ENCODE measurements around the gene BMAL2. TPM values are rescaled to one million over a fixed set of nuclear protein-coding genes. Genes with fewer than 3 reads are reported as not detected.

Gene BMAL2
- total RNA-seq, 6 experiments from 2014 or later = 23.1 to 47.1 (median 39.9) TPM

GRCh38 chr12:27366621-27367020 lies 34.0 kb downstream of the BMAL2 start:
- Mint-ChIP-seq H3K4me3 (no peak overlapping the region), H3K9me3 (no peaks in the 10 kb centered on the region), H3K27ac (no peak overlapping the region; the same call in 1 of the 2 replicates), H3K27me3 (ENCODE audit: insufficient read depth) (peaks cover 2% of the 10 kb centered on the region; the same call in 1 of the 2 replicates), H3K4me1 (ENCODE audit: low read depth) (peaks cover 25% of the 10 kb centered on the region), H3K36me3 (ENCODE audit: low read depth) (peaks cover 23% of the 10 kb centered on the region)
- DNase-seq = no peak
- no peak for TF ChIP-seq CTCF (IDR thresholded peaks at IDR 0.05)

- Mint-ChIP-seq H3K36me3 (ENCODE audit: low read depth) (peaks cover 26% of the 10 kb centered on the region), H3K9me3 (no peaks in the 10 kb centered on the region), H3K4me3 (no peak overlapping the region), H3K27me3 (ENCODE audit: insufficient read depth) (peaks cover 2% of the 10 kb centered on the region; the same call in 1 of the 2 replicates), H3K27ac (0 out of 2 replicates have a peak overlapping the region, but pooled peaks have one; percentile 6), H3K4me1 (ENCODE audit: low read depth) (peaks cover 21% of the 10 kb centered on the region)
- TF ChIP-seq CTCF (IDR thresholded peaks at IDR 0.05) = no peak
- no peak for DNase-seq
These were observed 34.4 kb downstream of the BMAL2 start for GRCh38 chr12:27367078-27367477.

- no peak for TF ChIP-seq CTCF (IDR thresholded peaks at IDR 0.05)
- peak overlapping the region; percentile 63 for H3K27ac Mint-ChIP-seq
- H3K4me1 Mint-ChIP-seq (ENCODE audit: low read depth) = peaks cover 30% of the 10 kb centered on the region
- H3K36me3 Mint-ChIP-seq (ENCODE audit: low read depth) = no peaks in the 10 kb centered on the region; the same call in 1 of the 2 replicates
- H3K27me3 Mint-ChIP-seq (ENCODE audit: insufficient read depth) = peaks cover 2% of the 10 kb centered on the region
- H3K9me3 Mint-ChIP-seq = no peaks in the 10 kb centered on the region
- peak; percentile 75 for DNase-seq
- peak overlapping the region; percentile 47; the same call in 1 of the 2 replicates for H3K4me3 Mint-ChIP-seq
These were observed 49.6 kb downstream of the BMAL2 start for GRCh38 chr12:27382171-27382795.

Other genes starting within 250 kb of the BMAL2 start
- 10 to 100 TPM in 4 of 6 experiments, 1 to 10 TPM in 2; 8.2 to 12.6 (median 10.9) TPM for gene STK38L, start 88.5 kb upstream of the BMAL2 start, total RNA-seq (2021; fragmentation: NEBNext Ultra II Directional; extraction: Animal tissue kit (Norgen Biotek cat#: 25700))
- not detected for gene SMCO2, start 113.9 kb downstream of the BMAL2 start, total RNA-seq (2021; fragmentation: NEBNext Ultra II Directional; extraction: Animal tissue kit (Norgen Biotek cat#: 25700))
- 100 to 1,000 TPM in 2 of 6 experiments, 10 to 100 TPM in 4; 79.1 to 104 (median 92.0) TPM for gene PPFIBP1, start 191.4 kb downstream of the BMAL2 start, total RNA-seq (2021; fragmentation: NEBNext Ultra II Directional; extraction: Animal tissue kit (Norgen Biotek cat#: 25700))

Measured in HFFc6 (cell line).